CD4-positive, alpha-beta T cell (primary cell): ENCODE measurements around the gene PPM1L. TPM values are rescaled to one million over a fixed set of nuclear protein-coding genes. Genes with fewer than 3 reads are reported as not detected.

Experiments
- ATAC-seq: fragments of 200-7000 bp; cut with Tn5 transposase; one replicate; pipeline ENCODE4 v1.10.0; 2022; ENCODE audit warnings: mild to moderate bottlenecking; ENCODE audit not compliant: poor library complexity
- CTCF ChIA-PET: fragments of 350-600 bp; sonication (Branson Sonifier 250); formaldehyde crosslinking; loops from one replicate; lab custom pipeline; 2021; ENCODE audit warnings: antibody characterized with exemption, inconsistent platforms; lab: Charles Lee
- POLR2A ChIA-PET: fragments of 350-600 bp; sonication (Branson Sonifier 250); formaldehyde crosslinking; loops from one replicate; lab custom pipeline; 2021; ENCODE audit warnings: antibody characterized with exemption, inconsistent platforms; lab: Charles Lee
- DNase-seq, 14 experiments: peaks; one replicate each; pipeline ENCODE4 v3.0.0-alpha.2; 2013 to 2020; ENCODE audit warnings: mixed read lengths in 2 of 14
- H3K27ac ChIP-seq, 2 donors: one replicate each; pipeline versions ENCODE4 v1.5.1 to v1.7.0; 2013; ENCODE audit warnings: low read length in 2 of 2, low read depth in 1 of 2, mild to moderate bottlenecking in 1 of 2
- H3K27me3 ChIP-seq, 2 experiments: 1 replicate in 1 of 2; 2 replicates in 1 of 2; pipeline versions ENCODE4 v1.6.1 to v1.7.0; 2013; ENCODE audit warnings: low read length in 2 of 2, control low read depth in 1 of 2, mild to moderate bottlenecking in 1 of 2, moderate library complexity in 1 of 2; ENCODE audit not compliant: insufficient read depth in 2 of 2, control insufficient read depth in 1 of 2
- H3K36me3 ChIP-seq: one replicate; pipeline ENCODE4 v1.6.1; 2013; ENCODE audit warnings: low read length, control low read depth; ENCODE audit not compliant: insufficient read depth
- H3K4me1 ChIP-seq: one replicate; pipeline ENCODE4 v1.6.1; 2013; ENCODE audit warnings: low read length, control low read depth; ENCODE audit not compliant: insufficient read depth
- H3K4me3 ChIP-seq: one replicate; pipeline ENCODE4 v1.5.1; 2013; ENCODE audit warnings: mild to moderate bottlenecking, low read length, moderate library complexity
- H3K9me3 ChIP-seq, 2 experiments: 1 replicate in 1 of 2; 2 replicates in 1 of 2; pipeline versions ENCODE4 v1.6.1 to v1.7.0; 2013; ENCODE audit warnings: low read length in 2 of 2, mild to moderate bottlenecking in 2 of 2, control low read depth in 1 of 2, moderate library complexity in 1 of 2; ENCODE audit not compliant: control insufficient read depth in 1 of 2, insufficient read depth in 1 of 2
- H3K27ac Mint-ChIP-seq: one replicate; pipeline ENCODE4 v1.8.0; 2020; ENCODE audit warnings: mixed read lengths
- H3K27me3 Mint-ChIP-seq: one replicate; pipeline ENCODE4 v1.8.0; 2021; ENCODE audit warnings: mixed read lengths
- H3K36me3 Mint-ChIP-seq: one replicate; pipeline ENCODE4 v1.8.0; 2021; ENCODE audit warnings: low read depth, mixed read lengths
- H3K4me1 Mint-ChIP-seq: one replicate; pipeline ENCODE4 v1.8.0; 2021; ENCODE audit warnings: low read depth, mixed read lengths
- H3K4me3 Mint-ChIP-seq: one replicate; pipeline ENCODE4 v1.8.0; 2020; ENCODE audit warnings: mild to moderate bottlenecking, mixed read lengths
- H3K9me3 Mint-ChIP-seq: one replicate; pipeline ENCODE4 v1.8.0; 2020; ENCODE audit warnings: mixed read lengths
- CTCF ChIP-seq: fragments of 200-600 bp; IDR thresholded peaks from one replicate; pipeline ENCODE4 v1.8.0; 2022; ENCODE audit warnings: antibody characterized with exemption, mild to moderate bottlenecking
- intact Hi-C, 2 experiments: fragments of 100-400 bp; cut with DNase I in 1 of 2; cut with micrococcal nuclease in 1 of 2; formaldehyde crosslinking; loops; one replicate each; pipeline versions ENCODE4 v1.15.1 to v1.9.0; 2023 to 2025; cut with DNase I, micrococcal nuclease
- total RNA-seq, 174 experiments: library from RNA in 2 of 174; stranded (reverse) in 2 of 174; gene quantifications; one replicate each; pipeline ENCODE4 v1.2.3 and lab custom pipeline; 2021 to 2026

The PPM1L gene
- total RNA-seq, 2 experiments from 2014 or later: 3.0 to 3.4 TPM

- TF ChIP-seq CTCF: no peak
- Histone ChIP-seq H3K9me3 (no peaks in the 10 kb centered on the region), H3K27me3 (no peaks in the 10 kb centered on the region), H3K36me3 (no peaks in the 10 kb centered on the region), H3K4me3 (no peak overlapping the region), H3K4me1 (no peaks in the 10 kb centered on the region), H3K27ac (no peak overlapping the region)
- Mint-ChIP-seq H3K27me3 (no peaks in the 10 kb centered on the region), H3K27ac (no peak overlapping the region), H3K9me3 (no peaks in the 10 kb centered on the region), H3K36me3 (no peaks in the 10 kb centered on the region), H3K4me3 (no peak overlapping the region), H3K4me1 (no peaks in the 10 kb centered on the region)
- POLR2A ChIA-PET: no interaction called here
- DNase-seq (no peak), ATAC-seq (no peak)
- CTCF ChIA-PET: no interaction called here
- intact Hi-C loops: no loop called here
Measured at GRCh38 chr3:160773722-160774121, 17.7 kb downstream of the PPM1L start.

GRCh38 chr3:160774172-160774571, 18.1 kb downstream of the PPM1L start:
- no peaks in the 10 kb centered on the region for H3K4me1 Mint-ChIP-seq
- H3K36me3 Mint-ChIP-seq: no peaks in the 10 kb centered on the region
- Histone ChIP-seq H3K27me3 (no peaks in the 10 kb centered on the region), H3K27ac (no peak overlapping the region), H3K9me3 (no peaks in the 10 kb centered on the region), H3K36me3 (no peaks in the 10 kb centered on the region), H3K4me3 (no peak overlapping the region), H3K4me1 (no peaks in the 10 kb centered on the region)
- H3K9me3 Mint-ChIP-seq: no peaks in the 10 kb centered on the region
- ChIA-PET CTCF (no interaction called here), POLR2A (interaction anchor here (1.2 kb wide), 1 partner anchor 18 kb away, joined by 3 read pairs; the partner anchor contains the start of gene PPM1L)
- no peak for TF ChIP-seq CTCF
- intact Hi-C loops: no loop called here
- ATAC-seq: no peak
- H3K27ac Mint-ChIP-seq: no peak overlapping the region
- no peaks in the 10 kb centered on the region for H3K27me3 Mint-ChIP-seq
- no peak for DNase-seq
- no peak overlapping the region for H3K4me3 Mint-ChIP-seq

- H3K27ac Mint-ChIP-seq: no peak overlapping the region
- no peaks in the 10 kb centered on the region for H3K4me1 Mint-ChIP-seq
Measured at GRCh38 chr3:160778480-160778879, 22.4 kb downstream of the PPM1L start.

More at GRCh38 chr3:160778480-160778879, 22.4 kb downstream of the PPM1L start:
- Histone ChIP-seq H3K27ac (no peak overlapping the region), H3K9me3 (no peaks in the 10 kb centered on the region), H3K27me3 (no peaks in the 10 kb centered on the region), H3K4me1 (no peaks in the 10 kb centered on the region), H3K4me3 (no peak overlapping the region), H3K36me3 (no peaks in the 10 kb centered on the region)
- DNase-seq (no peak), ATAC-seq (no peak)
- H3K4me3 Mint-ChIP-seq: no peak overlapping the region
- ChIA-PET POLR2A (interaction anchor here (1.3 kb wide), 1 partner anchor 23 kb away, joined by 3 read pairs; the partner anchor contains the start of gene PPM1L), CTCF (no interaction called here)
- H3K9me3 Mint-ChIP-seq: no peaks in the 10 kb centered on the region
- no peaks in the 10 kb centered on the region for H3K36me3 Mint-ChIP-seq
- no peaks in the 10 kb centered on the region for H3K27me3 Mint-ChIP-seq
- intact Hi-C loops: no loop called here
- no peak for TF ChIP-seq CTCF
